GM12878 (cell line): ENCODE data around the gene SFR1. TPM values are rescaled to one million over a fixed set of nuclear protein-coding genes. Genes with fewer than 3 reads are reported as not detected.

ENCODE experiments used
- ATAC-seq: fragments of 200-7000 bp; cut with Tn5 transposase; 3 replicates; pipeline ENCODE4 v1.9.1; 2020; ENCODE audit warnings: mild to moderate bottlenecking, moderate library complexity
- BruUV-seq: library from RNA; stranded (reverse); fragments of 400-500 nt; replicated peaks from 2 replicates; lab custom pipeline; 2021; lab: Mats Ljungman, UMichigan
- CTCF ChIA-PET: fragments of 300-600 bp; sonication (Branson Sonifier 250); formaldehyde crosslinking; extraction: SDS; loops from one replicate; lab custom pipeline; 2021; ENCODE audit warnings: inconsistent platforms; lab: Yijun Ruan, JAX
- POLR2A ChIA-PET: fragments of 350-600 bp; formaldehyde crosslinking; extraction: SDS; loops from one replicate; lab custom pipeline; 2021; ENCODE audit warnings: inconsistent platforms; lab: Charles Lee
- RAD21 ChIA-PET: fragments of 300-600 bp; sonication (Branson Sonifier 250); formaldehyde crosslinking; loops from one replicate; lab custom pipeline; 2023; ENCODE audit warnings: antibody characterized with exemption; ENCODE audit not compliant: unreplicated experiment; lab: Charles Lee
- SMC1A ChIA-PET: fragments of 300-600 bp; sonication (Branson Sonifier 250); formaldehyde crosslinking; loops from one replicate; lab custom pipeline; 2023; ENCODE audit not compliant: unreplicated experiment, uncharacterized antibody; lab: Charles Lee
- DNase-seq: peaks from one replicate; pipeline ENCODE4 v3.0.0-alpha.2; 2011; ENCODE audit warnings: low read depth, low spot score
- FAIRE-seq: peaks from 3 replicates; lab custom pipeline; 2011; peaks lifted over from hg19 to GRCh38; lab: Jason Lieb, UNC
- H2AFZ ChIP-seq: 2 replicates; pipeline ENCODE4 v1.6.0; 2011; ENCODE audit warnings: low read depth, low read length, control low read depth; ENCODE audit not compliant: control insufficient read depth
- H3K27ac ChIP-seq: 2 replicates; pipeline ENCODE4 v1.5.1; 2011; ENCODE audit warnings: control low read depth; ENCODE audit not compliant: control insufficient read depth, insufficient read depth
- H3K27me3 ChIP-seq, 2 experiments: replicated peaks in 1 of 2; 2 replicates each; pipeline versions ENCODE4 v1.6.0 to v1.6.1; 2011; ENCODE audit warnings: low read length in 1 of 2; ENCODE audit not compliant: control insufficient read depth in 2 of 2, insufficient read depth in 2 of 2
- H3K36me3 ChIP-seq, 2 experiments: 2 replicates each; pipeline ENCODE4 v1.5.1; 2011; ENCODE audit warnings: low read length in 1 of 2; ENCODE audit not compliant: control insufficient read depth in 2 of 2, insufficient read depth in 2 of 2
- H3K4me1 ChIP-seq: 2 replicates; pipeline ENCODE4 v1.6.1; 2011; ENCODE audit warnings: mild to moderate bottlenecking, low read length, moderate library complexity, mixed read lengths; ENCODE audit not compliant: control insufficient read depth, insufficient read depth
- H3K4me2 ChIP-seq: 2 replicates; pipeline ENCODE4 v1.6.0; 2011; ENCODE audit warnings: control low read depth; ENCODE audit not compliant: control insufficient read depth, insufficient read depth
- H3K4me3 ChIP-seq: fragments of 200-600 bp; sonication (generic); 2 replicates; pipeline ENCODE4 v1.5.1; 2016
- H3K79me2 ChIP-seq: 2 replicates; pipeline ENCODE4 v1.6.0; 2011; ENCODE audit warnings: low read length; ENCODE audit not compliant: control insufficient read depth, insufficient read depth
- H3K9ac ChIP-seq: 2 replicates; pipeline ENCODE4 v1.8.0; 2011; ENCODE audit warnings: low read length, control low read depth, mixed read lengths; ENCODE audit not compliant: control insufficient read depth, insufficient read depth
- H3K9me3 ChIP-seq: replicated peaks from 3 replicates; pipeline ENCODE4 v1.5.1; 2011; ENCODE audit warnings: mild to moderate bottlenecking, low read length; ENCODE audit not compliant: control insufficient read depth, insufficient read depth
- H4K20me1 ChIP-seq: 2 replicates; pipeline ENCODE4 v1.6.0; 2011; ENCODE audit not compliant: control insufficient read depth, insufficient read depth
- CBX5 ChIP-seq: sonication (generic); IDR thresholded peaks from 2 replicates; pipeline ENCODE4 v1.6.1; 2016; ENCODE audit warnings: low read depth, moderate library complexity, mild to moderate bottlenecking, inconsistent platforms
- CHD2 ChIP-seq: IDR thresholded peaks from 2 replicates; pipeline ENCODE4 v1.6.1; 2011; ENCODE audit warnings: low read depth, low read length, improper control_type of control experiment, borderline replicate concordance
- RAD21 ChIP-seq: IDR thresholded peaks from 2 replicates; pipeline ENCODE4 v1.6.1; 2011; ENCODE audit warnings: mild to moderate bottlenecking, low read depth, low read length, moderate library complexity; ENCODE audit not compliant: insufficient read depth
- SUPT20H ChIP-seq: IDR thresholded peaks from 2 replicates; pipeline ENCODE4 v1.6.1; 2011; ENCODE audit warnings: low read depth, mild to moderate bottlenecking, low read length, moderate library complexity, borderline replicate concordance; ENCODE audit not compliant: control insufficient read depth
- WGBS: methylation state at CpG from one replicate; pipeline ENCODE4 v1.1.6; 2016; ENCODE audit warnings: low lambda C conversion rate; ENCODE audit not compliant: insufficient replicate concordance, insufficient coverage; ENCODE audit errors: missing lambda C conversion rate; 5-methylcytosine and 5-hydroxymethylcytosine counted together
- in situ Hi-C: fragments of 300-500 bp; cut with MboI; formaldehyde crosslinking; loops from 9 replicates; pipeline ENCODE4 v1.14.3; 2018; ENCODE audit warnings: mixed read lengths
- intact Hi-C: fragments of 100-400 bp; cut with micrococcal nuclease; formaldehyde crosslinking; loops from one replicate; pipeline ENCODE4 v1.14.2; 2022; ENCODE audit not compliant: unreplicated experiment
- polyA plus RNA-seq, 11 experiments: library from polyadenylated mRNA; depleted of rRNA in 4 of 11; unstranded in 6 of 11; stranded (reverse) in 5 of 11; fragments of >200 nt; fragmentation: Nextera tagmentation in 4 of 11; fragmentation: Illumina TruSeq in 1 of 11; extraction: Ambion mirVana in 4 of 11; extraction: Trizol in 1 of 11; gene quantifications; 1 replicate in 1 of 11; 2 replicates in 10 of 11; pipeline versions ENCODE4 v1.2.1 to v1.2.3, GENCODE V29; 2011 to 2016; ENCODE audit warnings: inconsistent platforms in 2 of 11, missing spikeins in 2 of 11, low read depth in 1 of 11
- total RNA-seq, 4 experiments: library from RNA; depleted of rRNA in 3 of 4; stranded (reverse); fragments of >200 nt in 3 of 4; fragmentation: Illumina TruSeq in 1 of 4; extraction: Trizol in 1 of 4; gene quantifications; 2 replicates each; pipeline versions ENCODE4 v1.2.1 to v1.2.3, GENCODE V29; 2013 to 2021
- TF ChIP-seq, protein P1 (sequence below): fragments of 450-650 bp; IDR thresholded peaks from 2 replicates; pipeline ENCODE4 v1.6.1; 2017; ENCODE audit warnings: mild to moderate bottlenecking, moderate library complexity
- TF ChIP-seq, protein P2 (sequence below), 3 experiments: IDR thresholded peaks in 2 of 3; conservative IDR thresholded peaks in 1 of 3; 2 replicates each; pipeline ENCODE4 v1.5.1; 2011; ENCODE audit warnings: low read depth in 3 of 3, low read length in 3 of 3, mild to moderate bottlenecking in 3 of 3, control low read depth in 2 of 3, moderate library complexity in 2 of 3, inconsistent platforms in 1 of 3, mixed read lengths in 1 of 3; ENCODE audit not compliant: control insufficient read depth in 2 of 3, insufficient read depth in 1 of 3; ENCODE audit errors: extremely low read depth in 1 of 3
- TF ChIP-seq, protein P3 (sequence below): IDR thresholded peaks from 2 replicates; pipeline ENCODE4 v1.6.1; 2012; ENCODE audit warnings: low read length, inconsistent platforms

SFR1 gene
- total and polyA plus RNA-seq, 10 of the 15 experiments (the other 5 are each of a cell fraction or from before 2014, with no cell fraction given) = 6.9 to 31.5 (median 14.9) TPM

DNA sequence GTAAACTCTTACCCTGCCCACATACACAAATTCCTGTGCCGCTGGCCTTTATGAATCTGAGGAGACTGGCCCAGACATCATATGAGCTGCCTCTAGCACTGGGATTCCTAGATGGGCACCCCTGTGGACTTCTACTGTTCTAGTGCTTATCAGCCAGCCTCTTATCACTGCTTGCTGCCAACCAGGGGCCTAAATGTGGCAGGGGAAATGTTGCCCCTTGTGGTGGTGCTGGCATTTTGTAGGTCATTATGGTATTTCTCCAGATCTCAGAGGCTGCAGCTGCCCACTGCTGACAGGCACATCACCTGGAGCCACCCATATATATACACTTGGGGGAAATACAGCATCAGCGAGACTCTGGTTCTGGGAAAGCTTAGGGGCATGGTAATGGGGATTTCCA, 5.4 kb downstream of the SFR1 start:
- TF ChIP-seq, protein P1, sequence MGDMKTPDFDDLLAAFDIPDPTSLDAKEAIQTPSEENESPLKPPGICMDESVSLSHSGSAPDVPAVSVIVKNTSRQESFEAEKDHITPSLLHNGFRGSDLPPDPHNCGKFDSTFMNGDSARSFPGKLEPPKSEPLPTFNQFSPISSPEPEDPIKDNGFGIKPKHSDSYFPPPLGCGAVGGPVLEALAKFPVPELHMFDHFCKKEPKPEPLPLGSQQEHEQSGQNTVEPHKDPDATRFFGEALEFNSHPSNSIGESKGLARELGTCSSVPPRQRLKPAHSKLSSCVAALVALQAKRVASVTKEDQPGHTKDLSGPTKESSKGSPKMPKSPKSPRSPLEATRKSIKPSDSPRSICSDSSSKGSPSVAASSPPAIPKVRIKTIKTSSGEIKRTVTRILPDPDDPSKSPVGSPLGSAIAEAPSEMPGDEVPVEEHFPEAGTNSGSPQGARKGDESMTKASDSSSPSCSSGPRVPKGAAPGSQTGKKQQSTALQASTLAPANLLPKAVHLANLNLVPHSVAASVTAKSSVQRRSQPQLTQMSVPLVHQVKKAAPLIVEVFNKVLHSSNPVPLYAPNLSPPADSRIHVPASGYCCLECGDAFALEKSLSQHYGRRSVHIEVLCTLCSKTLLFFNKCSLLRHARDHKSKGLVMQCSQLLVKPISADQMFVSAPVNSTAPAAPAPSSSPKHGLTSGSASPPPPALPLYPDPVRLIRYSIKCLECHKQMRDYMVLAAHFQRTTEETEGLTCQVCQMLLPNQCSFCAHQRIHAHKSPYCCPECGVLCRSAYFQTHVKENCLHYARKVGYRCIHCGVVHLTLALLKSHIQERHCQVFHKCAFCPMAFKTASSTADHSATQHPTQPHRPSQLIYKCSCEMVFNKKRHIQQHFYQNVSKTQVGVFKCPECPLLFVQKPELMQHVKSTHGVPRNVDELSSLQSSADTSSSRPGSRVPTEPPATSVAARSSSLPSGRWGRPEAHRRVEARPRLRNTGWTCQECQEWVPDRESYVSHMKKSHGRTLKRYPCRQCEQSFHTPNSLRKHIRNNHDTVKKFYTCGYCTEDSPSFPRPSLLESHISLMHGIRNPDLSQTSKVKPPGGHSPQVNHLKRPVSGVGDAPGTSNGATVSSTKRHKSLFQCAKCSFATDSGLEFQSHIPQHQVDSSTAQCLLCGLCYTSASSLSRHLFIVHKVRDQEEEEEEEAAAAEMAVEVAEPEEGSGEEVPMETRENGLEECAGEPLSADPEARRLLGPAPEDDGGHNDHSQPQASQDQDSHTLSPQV = no peak
- TF ChIP-seq CBX5 = no peak
- TF ChIP-seq, protein P2, sequence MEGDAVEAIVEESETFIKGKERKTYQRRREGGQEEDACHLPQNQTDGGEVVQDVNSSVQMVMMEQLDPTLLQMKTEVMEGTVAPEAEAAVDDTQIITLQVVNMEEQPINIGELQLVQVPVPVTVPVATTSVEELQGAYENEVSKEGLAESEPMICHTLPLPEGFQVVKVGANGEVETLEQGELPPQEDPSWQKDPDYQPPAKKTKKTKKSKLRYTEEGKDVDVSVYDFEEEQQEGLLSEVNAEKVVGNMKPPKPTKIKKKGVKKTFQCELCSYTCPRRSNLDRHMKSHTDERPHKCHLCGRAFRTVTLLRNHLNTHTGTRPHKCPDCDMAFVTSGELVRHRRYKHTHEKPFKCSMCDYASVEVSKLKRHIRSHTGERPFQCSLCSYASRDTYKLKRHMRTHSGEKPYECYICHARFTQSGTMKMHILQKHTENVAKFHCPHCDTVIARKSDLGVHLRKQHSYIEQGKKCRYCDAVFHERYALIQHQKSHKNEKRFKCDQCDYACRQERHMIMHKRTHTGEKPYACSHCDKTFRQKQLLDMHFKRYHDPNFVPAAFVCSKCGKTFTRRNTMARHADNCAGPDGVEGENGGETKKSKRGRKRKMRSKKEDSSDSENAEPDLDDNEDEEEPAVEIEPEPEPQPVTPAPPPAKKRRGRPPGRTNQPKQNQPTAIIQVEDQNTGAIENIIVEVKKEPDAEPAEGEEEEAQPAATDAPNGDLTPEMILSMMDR (IDR thresholded peaks at IDR 0.05 in 2 of 3, conservative IDR thresholded peaks at IDR 0.05 in 1 of 3; ENCODE audit: control insufficient read depth in 2 of 3, extremely low read depth in 1 of 3, insufficient read depth in 1 of 3, low read depth in 3 of 3, low read length in 3 of 3) = peak; percentile 25 to 41 (median 37); a peak in 5 of 6 replicates
- TF ChIP-seq, protein P3, sequence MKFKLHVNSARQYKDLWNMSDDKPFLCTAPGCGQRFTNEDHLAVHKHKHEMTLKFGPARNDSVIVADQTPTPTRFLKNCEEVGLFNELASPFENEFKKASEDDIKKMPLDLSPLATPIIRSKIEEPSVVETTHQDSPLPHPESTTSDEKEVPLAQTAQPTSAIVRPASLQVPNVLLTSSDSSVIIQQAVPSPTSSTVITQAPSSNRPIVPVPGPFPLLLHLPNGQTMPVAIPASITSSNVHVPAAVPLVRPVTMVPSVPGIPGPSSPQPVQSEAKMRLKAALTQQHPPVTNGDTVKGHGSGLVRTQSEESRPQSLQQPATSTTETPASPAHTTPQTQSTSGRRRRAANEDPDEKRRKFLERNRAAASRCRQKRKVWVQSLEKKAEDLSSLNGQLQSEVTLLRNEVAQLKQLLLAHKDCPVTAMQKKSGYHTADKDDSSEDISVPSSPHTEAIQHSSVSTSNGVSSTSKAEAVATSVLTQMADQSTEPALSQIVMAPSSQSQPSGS = no peak
- no peak for TF ChIP-seq CHD2
- no peak for TF ChIP-seq SUPT20H
- TF ChIP-seq RAD21 = no peak
- Histone ChIP-seq H3K9ac (no peak overlapping the region), H3K9me3 (no peaks in the 10 kb centered on the region), H3K27ac (no peak overlapping the region), H3K36me3 (no peaks in the 10 kb centered on the region), H3K4me2 (no peak overlapping the region), H3K4me3 (no peak overlapping the region), H2AFZ (no peak overlapping the region), H3K27me3 (no peaks in the 10 kb centered on the region), H3K79me2 (peaks cover 5% of the 10 kb centered on the region; the same call in 1 of the 2 replicates), H4K20me1 (no peaks in the 10 kb centered on the region), H3K4me1 (peaks cover 5% of the 10 kb centered on the region; the same call in 1 of the 2 replicates)
- 50% methylated on average over 2 of the region's 2 CpGs for WGBS
- BruUV-seq = no TSS peak
- in situ Hi-C loops (no loop called here), intact Hi-C loops (loop anchor here (5.0 to 10.0 kb wide), 2 partner anchors 100 to 433 kb away; no protein-coding TSS in a partner anchor)
- ChIA-PET CTCF (interaction anchor here (0.8 to 9.4 kb wide), 13 partner anchors 10 to 238 kb away, joined by 3 to 151 read pairs (median 4); no protein-coding TSS in a partner anchor), SMC1A (interaction anchor here (0.7 to 2.0 kb wide), 11 partner anchors 11 to 239 kb away, joined by 3 to 5 read pairs (median 3); no protein-coding TSS in a partner anchor), POLR2A (interaction anchor here (0.5 kb wide), 1 partner anchor 11 kb away, joined by 4 read pairs; no protein-coding TSS in a partner anchor), RAD21 (interaction anchor here (1.1 kb wide), 1 partner anchor 221 kb away, joined by 3 read pairs; no protein-coding TSS in a partner anchor)
- peak; percentile 88 for ATAC-seq
- no peak for DNase-seq
- FAIRE-seq = no peak
